Activated naive CD8-positive, alpha-beta T cell treated with anti-CD3 and anti-CD28 coated beads for 36 hours (primary cell): Measurements from ENCODE around the gene CCDC38. TPM values are rescaled to one million over a fixed set of nuclear protein-coding genes. Genes with fewer than 3 reads are reported as not detected.

Source experiments
- DNase-seq: peaks from one replicate; pipeline ENCODE4 v3.0.0; 2021
- H3K27ac Mint-ChIP-seq: one replicate; pipeline ENCODE4 v1.8.0; 2022; ENCODE audit warnings: mild to moderate bottlenecking, moderate library complexity, mixed read lengths
- H3K27me3 Mint-ChIP-seq: one replicate; pipeline ENCODE4 v1.8.0; 2022; ENCODE audit warnings: mild to moderate bottlenecking, mixed read lengths
- H3K36me3 Mint-ChIP-seq: one replicate; pipeline ENCODE4 v1.8.0; 2021; ENCODE audit warnings: mild to moderate bottlenecking, mixed read lengths
- H3K4me1 Mint-ChIP-seq: one replicate; pipeline ENCODE4 v1.8.0; 2021; ENCODE audit warnings: mixed read lengths
- H3K4me3 Mint-ChIP-seq: one replicate; pipeline ENCODE4 v1.8.0; 2022; ENCODE audit warnings: mild to moderate bottlenecking, moderate library complexity, mixed read lengths
- H3K9me3 Mint-ChIP-seq: one replicate; pipeline ENCODE4 v1.8.0; 2022; ENCODE audit warnings: mixed read lengths
- total RNA-seq, 2 experiments: library from RNA; stranded (reverse); gene quantifications; one replicate each; pipeline ENCODE4 v1.2.3, GENCODE V29; 2021

The CCDC38 gene
- total RNA-seq, 2 experiments from 2014 or later = 0.16 TPM

GRCh38 chr12:95881331-95881955 lies 61.0 kb downstream of the CCDC38 start:
- H3K4me3 Mint-ChIP-seq = no peak overlapping the region
- H3K4me1 Mint-ChIP-seq = no peaks in the 10 kb centered on the region
- no peak overlapping the region for H3K27ac Mint-ChIP-seq
- H3K36me3 Mint-ChIP-seq = peaks cover 2% of the 10 kb centered on the region
- no peaks in the 10 kb centered on the region for H3K27me3 Mint-ChIP-seq
- no peak for DNase-seq
- H3K9me3 Mint-ChIP-seq = no peaks in the 10 kb centered on the region

DNA sequence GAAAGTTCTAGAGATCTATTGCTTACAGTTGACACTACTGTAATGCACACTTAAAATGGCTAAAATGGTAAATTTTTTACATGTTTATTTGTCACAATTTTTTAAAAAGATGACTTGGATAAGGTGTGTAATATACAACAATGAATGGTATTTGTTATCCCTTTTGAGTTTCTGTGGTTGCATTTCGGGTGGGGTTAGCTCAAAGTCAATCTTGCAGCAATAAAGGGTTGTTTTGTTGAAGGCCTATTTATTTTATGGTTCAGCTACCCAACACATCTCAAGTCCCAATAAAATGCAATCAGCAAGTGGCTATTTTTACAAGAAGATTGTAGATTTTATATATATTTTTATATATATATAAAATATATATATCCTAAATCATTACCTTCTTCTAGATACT lies 61.5 kb downstream of the CCDC38 start:
- DNase-seq = no peak
- Mint-ChIP-seq H3K4me1 (no peaks in the 10 kb centered on the region), H3K36me3 (peaks cover 2% of the 10 kb centered on the region), H3K4me3 (no peak overlapping the region), H3K9me3 (no peaks in the 10 kb centered on the region), H3K27ac (no peak overlapping the region), H3K27me3 (no peaks in the 10 kb centered on the region)

- no peak for DNase-seq
- no peak overlapping the region for H3K27ac Mint-ChIP-seq
- no peak overlapping the region for H3K4me3 Mint-ChIP-seq
- H3K4me1 Mint-ChIP-seq = peaks cover 4% of the 10 kb centered on the region
- no peaks in the 10 kb centered on the region for H3K9me3 Mint-ChIP-seq
- H3K36me3 Mint-ChIP-seq = peaks cover 5% of the 10 kb centered on the region
- H3K27me3 Mint-ChIP-seq = no peaks in the 10 kb centered on the region
These were observed 64.8 kb downstream of the CCDC38 start for GRCh38 chr12:95877622-95878021.

DNA sequence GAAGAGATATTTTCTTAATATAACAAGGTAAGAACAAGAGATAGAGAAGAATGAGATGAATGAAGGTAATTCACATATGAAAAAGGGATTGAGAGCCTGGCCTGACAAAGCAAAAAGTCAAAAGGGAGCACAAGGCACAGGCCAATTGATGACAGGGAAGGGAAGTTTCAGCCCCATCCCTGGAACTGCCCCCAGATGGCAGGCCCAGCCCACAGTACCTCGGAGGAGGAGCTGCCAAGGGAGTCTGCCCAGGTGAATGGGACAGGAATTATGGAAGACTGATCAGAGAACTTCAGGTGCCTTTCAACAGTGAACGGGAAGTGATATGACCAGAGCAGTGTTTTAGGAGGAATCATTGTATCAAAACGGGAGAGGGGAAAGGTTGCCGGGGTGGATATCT lies 68.0 kb downstream of the CCDC38 start:
- H3K27me3 Mint-ChIP-seq = no peaks in the 10 kb centered on the region
- peaks cover 8% of the 10 kb centered on the region for H3K4me1 Mint-ChIP-seq
- H3K36me3 Mint-ChIP-seq = peaks cover 14% of the 10 kb centered on the region
- no peak for DNase-seq
- no peak overlapping the region for H3K4me3 Mint-ChIP-seq
- peak overlapping the region; percentile 36 for H3K27ac Mint-ChIP-seq
- H3K9me3 Mint-ChIP-seq = no peaks in the 10 kb centered on the region

DNA sequence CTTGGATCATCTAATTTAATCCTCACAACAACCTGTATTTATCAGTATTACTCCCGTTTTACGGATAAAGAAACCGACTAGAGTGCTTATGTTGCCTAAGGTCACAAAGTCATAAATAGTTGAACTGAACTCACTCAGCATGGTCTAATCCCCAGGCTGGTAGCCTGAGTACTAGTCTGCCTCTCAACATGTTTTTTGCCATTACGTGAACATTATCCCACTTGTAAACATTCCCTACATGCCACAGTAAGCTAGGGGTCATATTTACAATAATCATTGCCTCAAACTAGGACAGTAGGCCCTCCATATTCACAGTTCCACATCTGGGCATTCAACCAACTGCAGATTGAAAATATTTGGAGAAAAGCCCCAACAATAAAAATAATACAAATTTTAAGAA lies 71.5 kb downstream of the CCDC38 start:
- Mint-ChIP-seq H3K27ac (no peak overlapping the region), H3K36me3 (peaks cover 27% of the 10 kb centered on the region), H3K27me3 (no peaks in the 10 kb centered on the region), H3K4me3 (no peak overlapping the region), H3K4me1 (peaks cover 13% of the 10 kb centered on the region), H3K9me3 (no peaks in the 10 kb centered on the region)
- no peak for DNase-seq

- Mint-ChIP-seq H3K27me3 (no peaks in the 10 kb centered on the region), H3K4me1 (peaks cover 33% of the 10 kb centered on the region), H3K36me3 (peaks cover 39% of the 10 kb centered on the region), H3K4me3 (no peak overlapping the region), H3K27ac (no peak overlapping the region), H3K9me3 (peaks cover 2% of the 10 kb centered on the region)
- DNase-seq = no peak
These were observed 79.1 kb downstream of the CCDC38 start for GRCh38 chr12:95863337-95863736.

GRCh38 chr12:95862038-95862437 lies 80.4 kb downstream of the CCDC38 start:
- no peak for DNase-seq
- Mint-ChIP-seq H3K9me3 (peaks cover 2% of the 10 kb centered on the region), H3K27me3 (no peaks in the 10 kb centered on the region), H3K27ac (no peak overlapping the region), H3K4me1 (peaks cover 36% of the 10 kb centered on the region), H3K4me3 (no peak overlapping the region), H3K36me3 (peaks cover 33% of the 10 kb centered on the region)

GRCh38 chr12:95859947-95860850 lies 82.2 kb downstream of the CCDC38 start:
- H3K4me3 Mint-ChIP-seq = no peak overlapping the region

GRCh38 chr12:95859344-95859816 lies 83.0 kb downstream of the CCDC38 start:
- Mint-ChIP-seq H3K4me3 (no peak overlapping the region), H3K27me3 (no peaks in the 10 kb centered on the region), H3K36me3 (peaks cover 30% of the 10 kb centered on the region), H3K4me1 (peaks cover 31% of the 10 kb centered on the region), H3K9me3 (peaks cover 2% of the 10 kb centered on the region), H3K27ac (no peak overlapping the region)
- DNase-seq = peak; percentile 4

More at GRCh38 chr12:95859947-95860850, 82.2 kb downstream of the CCDC38 start:
- Mint-ChIP-seq H3K9me3 (peaks cover 2% of the 10 kb centered on the region), H3K36me3 (peaks cover 30% of the 10 kb centered on the region), H3K27ac (peak overlapping the region; percentile 16), H3K27me3 (no peaks in the 10 kb centered on the region), H3K4me1 (peaks cover 34% of the 10 kb centered on the region)
- no peak for DNase-seq

- H3K9me3 Mint-ChIP-seq = peaks cover 2% of the 10 kb centered on the region
- peaks cover 27% of the 10 kb centered on the region for H3K36me3 Mint-ChIP-seq
- H3K27ac Mint-ChIP-seq = no peak within 1 kb of the TSS
These were observed 83.7 kb downstream of the CCDC38 start, which contains the start of gene SNRPF for GRCh38 chr12:95858451-95859343. Gene SNRPF, plus strand, starts transcription at chr12:95858952. Its CDS starts 122 bp downstream, at chr12:95859074.

DNA sequence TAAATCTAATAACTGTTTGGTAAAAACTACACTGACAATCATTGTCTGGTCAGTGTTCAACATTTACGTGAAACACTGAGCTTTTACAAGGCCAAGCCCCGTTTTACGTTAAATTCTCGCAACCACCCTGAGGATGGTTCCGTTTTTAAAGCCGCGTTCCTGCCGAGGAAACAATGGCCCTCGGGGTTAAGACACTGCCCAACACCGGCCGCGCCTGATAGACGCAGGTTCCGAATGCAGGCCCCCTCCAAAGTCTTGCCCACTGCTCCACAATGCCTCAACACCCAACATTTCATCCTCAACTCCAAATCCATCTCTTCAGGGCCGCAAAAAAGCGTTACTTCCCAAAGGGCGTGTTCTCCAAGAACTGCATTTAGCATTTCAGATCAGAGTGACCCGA lies 84.6 kb downstream of the CCDC38 start:
- Mint-ChIP-seq H3K27ac (no peak overlapping the region), H3K4me3 (no peak overlapping the region), H3K36me3 (peaks cover 19% of the 10 kb centered on the region), H3K4me1 (peaks cover 20% of the 10 kb centered on the region), H3K27me3 (no peaks in the 10 kb centered on the region), H3K9me3 (peaks cover 2% of the 10 kb centered on the region)
- DNase-seq = no peak

More at GRCh38 chr12:95858451-95859343, 83.7 kb downstream of the CCDC38 start, which contains the start of gene SNRPF:
- Mint-ChIP-seq H3K4me3 (no peak within 1 kb of the TSS), H3K27me3 (no peaks in the 10 kb centered on the region), H3K4me1 (peaks cover 27% of the 10 kb centered on the region)
- DNase-seq = peak; percentile 91

DNA sequence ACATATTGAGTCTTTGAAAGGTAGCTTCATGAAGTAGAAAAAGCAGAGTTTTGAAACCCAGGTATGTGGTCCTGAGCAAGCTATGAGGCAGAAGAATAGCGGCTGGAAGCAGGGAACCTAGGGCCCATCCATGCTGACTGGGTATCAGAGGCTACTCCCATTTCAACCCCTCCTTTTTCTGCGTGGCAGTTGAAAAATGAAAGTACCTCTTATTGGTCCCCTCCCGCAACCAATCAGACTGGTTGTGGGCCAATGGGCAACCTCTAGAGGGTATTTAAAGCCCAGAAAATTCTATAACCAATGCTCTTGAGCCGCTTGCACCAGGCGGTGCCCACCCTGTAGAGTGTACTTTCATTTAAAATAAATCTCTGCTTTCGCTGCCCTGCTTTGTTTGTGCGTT lies 85.3 kb downstream of the CCDC38 start:
- DNase-seq = no peak
- Mint-ChIP-seq H3K27me3 (no peaks in the 10 kb centered on the region), H3K36me3 (peaks cover 14% of the 10 kb centered on the region), H3K27ac (no peak overlapping the region), H3K9me3 (peaks cover 2% of the 10 kb centered on the region), H3K4me1 (peaks cover 19% of the 10 kb centered on the region), H3K4me3 (no peak overlapping the region)

GRCh38 chr12:95852133-95852532 lies 90.3 kb downstream of the CCDC38 start:
- Mint-ChIP-seq H3K9me3 (no peaks in the 10 kb centered on the region), H3K27me3 (no peaks in the 10 kb centered on the region), H3K36me3 (no peaks in the 10 kb centered on the region), H3K4me3 (no peak overlapping the region), H3K4me1 (peaks cover 4% of the 10 kb centered on the region), H3K27ac (no peak overlapping the region)
- no peak for DNase-seq

DNA sequence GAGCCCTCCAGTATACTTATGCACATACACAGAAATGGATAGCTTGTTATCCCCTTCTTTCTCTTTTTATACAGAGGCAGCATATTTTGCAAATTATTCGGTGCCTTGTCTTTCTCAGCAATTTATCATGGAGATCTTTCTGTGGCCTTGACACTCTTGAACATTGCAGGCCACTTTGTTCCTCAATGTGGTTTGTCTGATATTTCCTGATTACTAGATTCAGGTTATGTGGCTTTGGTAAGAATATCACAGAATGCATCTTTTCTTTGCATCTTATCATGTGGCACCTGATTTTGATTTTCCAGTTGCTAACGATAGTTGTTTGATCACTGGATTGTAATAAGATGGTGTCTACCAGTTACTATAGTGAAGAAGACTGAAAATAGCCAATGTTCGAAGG lies 90.8 kb downstream of the CCDC38 start:
- Mint-ChIP-seq H3K4me3 (no peak overlapping the region), H3K9me3 (no peaks in the 10 kb centered on the region), H3K27ac (no peak overlapping the region), H3K4me1 (peaks cover 4% of the 10 kb centered on the region), H3K36me3 (no peaks in the 10 kb centered on the region), H3K27me3 (no peaks in the 10 kb centered on the region)
- no peak for DNase-seq
